Endodermal cell (in vitro differentiated cells): ENCODE data around the gene DLG2. TPM values are rescaled to one million over a fixed set of nuclear protein-coding genes. Genes with fewer than 3 reads are reported as not detected.

Source experiments
- DNase-seq: peaks from one replicate; pipeline ENCODE4 v3.0.0-alpha.2; 2017
- H3K27ac ChIP-seq: 2 replicates; pipeline ENCODE4 v1.5.1; 2013; ENCODE audit warnings: mild to moderate bottlenecking, low read depth, low read length, moderate library complexity
- H3K27me3 ChIP-seq: 2 replicates; pipeline ENCODE4 v1.6.1; 2013; ENCODE audit warnings: mild to moderate bottlenecking, low read length, moderate library complexity; ENCODE audit not compliant: insufficient read depth, control insufficient read depth, poor library complexity, severe bottlenecking
- H3K36me3 ChIP-seq: 2 replicates; pipeline ENCODE4 v1.7.0; 2013; ENCODE audit warnings: mild to moderate bottlenecking, low read length, moderate library complexity; ENCODE audit not compliant: control insufficient read depth, insufficient read depth
- H3K4me1 ChIP-seq: one replicate; pipeline ENCODE4 v1.7.0; 2013; ENCODE audit warnings: low read length; ENCODE audit not compliant: control insufficient read depth, insufficient read depth
- H3K4me3 ChIP-seq: 2 replicates; pipeline ENCODE4 v1.5.1; 2013; ENCODE audit warnings: mild to moderate bottlenecking, low read length, moderate library complexity
- H3K9ac ChIP-seq: 2 replicates; pipeline ENCODE4 v1.6.1; 2013; ENCODE audit warnings: mild to moderate bottlenecking, low read length, moderate library complexity; ENCODE audit not compliant: poor library complexity, severe bottlenecking; ENCODE audit errors: extremely low read depth
- H3K9me3 ChIP-seq: 2 replicates; pipeline ENCODE4 v1.6.1; 2013; ENCODE audit warnings: mild to moderate bottlenecking, low read length, moderate library complexity; ENCODE audit not compliant: control insufficient read depth
- H3K27ac Mint-ChIP-seq: 2 replicates; pipeline ENCODE4 v1.8.0; 2020; ENCODE audit warnings: mixed read lengths
- H3K27me3 Mint-ChIP-seq: 2 replicates; pipeline ENCODE4 v1.8.0; 2021; ENCODE audit warnings: mild to moderate bottlenecking, mixed read lengths; ENCODE audit not compliant: insufficient read depth
- H3K36me3 Mint-ChIP-seq: 2 replicates; pipeline ENCODE4 v1.8.0; 2020; ENCODE audit warnings: low read depth, mixed read lengths
- H3K4me1 Mint-ChIP-seq: 2 replicates; pipeline ENCODE4 v1.8.0; 2020; ENCODE audit warnings: mixed read lengths
- H3K4me3 Mint-ChIP-seq: 2 replicates; pipeline ENCODE4 v1.8.0; 2020; ENCODE audit warnings: mild to moderate bottlenecking, moderate library complexity, mixed read lengths
- H3K9me3 Mint-ChIP-seq: 2 replicates; pipeline ENCODE4 v1.8.0; 2020; ENCODE audit warnings: mild to moderate bottlenecking, mixed read lengths
- WGBS, 2 experiments: methylation state at CpG; one replicate each; pipeline versions ENCODE4 v1.1.5 to v1.1.7; 2013; ENCODE audit warnings: missing lambda C conversion rate in 2 of 2, mixed read lengths in 1 of 2; ENCODE audit not compliant: insufficient coverage in 1 of 2, insufficient read length in 1 of 2; 5-methylcytosine and 5-hydroxymethylcytosine counted together
- total RNA-seq, 2 donors: library from RNA; stranded (reverse); fragmentation: NEBNext Ultra II Directional in 1 of 2; extraction: Animal tissue kit (Norgen Biotek cat#: 25700) in 1 of 2; gene quantifications; 2 replicates in 1 of 2; 3 replicates in 1 of 2; pipeline ENCODE4 v1.2.1, GENCODE V29; 2021
- TF ChIP-seq, protein P1 (sequence below): fragments of 200-600 bp; sonication (generic); conservative IDR thresholded peaks from 2 replicates; pipeline ENCODE4 v1.5.0; 2021; ENCODE audit warnings: antibody characterized with exemption, mild to moderate bottlenecking

The DLG2 gene
- total RNA-seq, 2 donors from 2014 or later = 9.6 to 10.6 TPM

DNA sequence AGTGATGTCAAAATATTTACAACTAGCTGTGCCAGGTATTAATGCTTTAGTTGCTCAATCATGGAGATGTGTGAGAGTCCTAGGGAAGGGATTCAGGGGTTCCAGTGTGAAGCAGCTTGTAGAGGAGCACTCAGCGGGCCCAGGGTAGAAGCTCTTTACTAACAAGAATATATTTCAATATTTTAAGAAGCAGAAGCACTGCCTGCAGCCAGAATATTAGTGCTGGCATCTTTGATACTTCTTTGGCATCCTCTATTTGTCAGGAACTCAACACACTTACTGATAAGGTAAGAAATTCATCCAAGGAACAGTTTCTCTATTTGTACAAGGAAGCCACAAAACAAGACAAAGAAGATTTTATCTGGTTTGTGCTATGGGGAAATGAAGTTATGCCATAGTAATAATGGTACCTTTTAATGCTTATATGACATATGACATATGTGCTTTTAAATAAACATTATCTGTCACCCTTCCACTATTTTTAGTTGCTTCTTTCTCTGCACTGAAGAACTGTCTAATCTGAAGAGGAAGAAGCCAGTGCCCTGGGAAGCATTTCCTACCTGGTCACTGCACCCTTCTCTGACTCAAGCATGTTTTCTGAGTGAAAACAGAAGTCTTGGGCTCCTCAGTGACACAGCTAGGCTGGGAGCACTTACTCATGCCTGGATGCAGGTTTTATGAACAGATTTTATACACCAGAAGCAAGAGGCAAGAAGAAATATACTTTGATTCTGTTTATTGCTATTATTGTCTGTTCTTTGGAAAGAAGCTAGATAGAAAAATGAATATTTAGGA, 1952.8 kb downstream of the DLG2 start:
- DNase-seq = no peak
- no peak overlapping the region for H3K27ac ChIP-seq
- H3K4me3 ChIP-seq = no peak overlapping the region
- no peak overlapping the region for H3K9ac ChIP-seq
- H3K4me1 ChIP-seq = no peaks in the 10 kb centered on the region
- H3K36me3 ChIP-seq = no peaks in the 10 kb centered on the region
- TF ChIP-seq, protein P1, sequence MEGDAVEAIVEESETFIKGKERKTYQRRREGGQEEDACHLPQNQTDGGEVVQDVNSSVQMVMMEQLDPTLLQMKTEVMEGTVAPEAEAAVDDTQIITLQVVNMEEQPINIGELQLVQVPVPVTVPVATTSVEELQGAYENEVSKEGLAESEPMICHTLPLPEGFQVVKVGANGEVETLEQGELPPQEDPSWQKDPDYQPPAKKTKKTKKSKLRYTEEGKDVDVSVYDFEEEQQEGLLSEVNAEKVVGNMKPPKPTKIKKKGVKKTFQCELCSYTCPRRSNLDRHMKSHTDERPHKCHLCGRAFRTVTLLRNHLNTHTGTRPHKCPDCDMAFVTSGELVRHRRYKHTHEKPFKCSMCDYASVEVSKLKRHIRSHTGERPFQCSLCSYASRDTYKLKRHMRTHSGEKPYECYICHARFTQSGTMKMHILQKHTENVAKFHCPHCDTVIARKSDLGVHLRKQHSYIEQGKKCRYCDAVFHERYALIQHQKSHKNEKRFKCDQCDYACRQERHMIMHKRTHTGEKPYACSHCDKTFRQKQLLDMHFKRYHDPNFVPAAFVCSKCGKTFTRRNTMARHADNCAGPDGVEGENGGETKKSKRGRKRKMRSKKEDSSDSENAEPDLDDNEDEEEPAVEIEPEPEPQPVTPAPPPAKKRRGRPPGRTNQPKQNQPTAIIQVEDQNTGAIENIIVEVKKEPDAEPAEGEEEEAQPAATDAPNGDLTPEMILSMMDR = no peak
- peaks cover 2% of the 10 kb centered on the region for H3K36me3 Mint-ChIP-seq
- 100% methylated on average over 1 of the region's 1 CpG; no CpG with 5 or more reads in 1 of the 2 experiments for WGBS, 2 experiments
- H3K27me3 ChIP-seq = no peaks in the 10 kb centered on the region
- H3K4me3 Mint-ChIP-seq = no peak overlapping the region
- H3K9me3 Mint-ChIP-seq = no peaks in the 10 kb centered on the region
- H3K4me1 Mint-ChIP-seq = peaks cover 3% of the 10 kb centered on the region
- H3K9me3 ChIP-seq = no peaks in the 10 kb centered on the region
- H3K27me3 Mint-ChIP-seq = no peaks in the 10 kb centered on the region
- no peak overlapping the region for H3K27ac Mint-ChIP-seq

DNA sequence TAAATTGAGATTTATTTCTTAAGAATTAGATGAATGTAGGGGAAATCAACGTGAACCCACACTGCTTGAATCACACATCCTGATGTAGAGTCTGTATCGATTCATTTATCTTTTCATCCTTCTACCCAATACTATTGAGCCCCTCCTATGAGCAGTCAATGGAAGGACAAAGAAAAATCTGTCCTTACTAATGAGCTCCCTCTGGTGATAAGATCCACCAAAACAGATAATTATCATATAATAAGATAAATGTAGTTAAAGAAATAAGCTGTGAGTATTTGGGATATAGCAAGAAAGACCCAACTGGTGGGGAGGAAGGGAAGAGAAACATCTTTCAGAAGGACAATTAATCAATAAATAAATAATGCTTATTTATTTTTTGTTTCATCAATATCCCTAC, 1955.9 kb downstream of the DLG2 start:
- peaks cover 2% of the 10 kb centered on the region for H3K36me3 Mint-ChIP-seq
- Histone ChIP-seq H3K27ac (no peak overlapping the region), H3K9me3 (no peaks in the 10 kb centered on the region), H3K27me3 (no peaks in the 10 kb centered on the region), H3K9ac (no peak overlapping the region), H3K4me1 (no peaks in the 10 kb centered on the region), H3K4me3 (no peak overlapping the region), H3K36me3 (no peaks in the 10 kb centered on the region)
- H3K4me3 Mint-ChIP-seq = no peak overlapping the region
- DNase-seq = no peak
- WGBS, 2 experiments = 94% methylated on average over 2 of the region's 2 CpGs; no CpG with 5 or more reads in 1 of the 2 experiments
- H3K27me3 Mint-ChIP-seq = no peaks in the 10 kb centered on the region
- TF ChIP-seq, protein P1 = peak; percentile 28
- peaks cover 2% of the 10 kb centered on the region for H3K4me1 Mint-ChIP-seq
- H3K27ac Mint-ChIP-seq = no peak overlapping the region
- H3K9me3 Mint-ChIP-seq = no peaks in the 10 kb centered on the region

DNA sequence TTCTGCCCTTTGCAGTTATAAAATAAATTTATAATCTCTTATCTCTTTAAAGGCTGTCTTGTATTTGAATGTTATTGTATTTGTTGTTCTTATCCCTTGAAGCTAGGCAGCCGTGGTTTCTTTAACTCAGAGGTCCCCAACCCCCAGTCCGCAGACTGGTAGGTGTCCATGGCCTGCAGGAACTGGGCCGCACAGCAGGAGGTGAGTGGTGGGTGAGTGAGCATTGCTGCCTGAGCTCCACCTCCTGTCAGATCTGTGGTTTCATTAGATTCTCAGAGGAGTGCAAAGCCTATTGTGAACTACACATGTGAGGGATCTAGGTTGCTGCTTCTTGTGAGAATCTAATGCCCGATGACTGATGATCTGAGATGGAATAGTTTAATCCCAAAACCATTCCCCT, 1961.0 kb downstream of the DLG2 start:
- Histone ChIP-seq H3K36me3 (no peaks in the 10 kb centered on the region), H3K4me3 (no peak overlapping the region), H3K9me3 (no peaks in the 10 kb centered on the region), H3K9ac (no peak overlapping the region), H3K27ac (no peak overlapping the region), H3K4me1 (no peaks in the 10 kb centered on the region), H3K27me3 (no peaks in the 10 kb centered on the region)
- Mint-ChIP-seq H3K27me3 (no peaks in the 10 kb centered on the region), H3K9me3 (no peaks in the 10 kb centered on the region), H3K4me1 (peaks cover 15% of the 10 kb centered on the region), H3K36me3 (no peaks in the 10 kb centered on the region), H3K4me3 (no peak overlapping the region), H3K27ac (no peak overlapping the region)
- TF ChIP-seq, protein P1 = no peak
- DNase-seq = peak; percentile 63
- WGBS, 2 experiments = 80 to 89% methylated on average over 2 to 4 of the region's 4 CpGs
